Activated CD8-positive, alpha-beta memory T cell treated with anti-CD3 and anti-CD28 coated beads, Interleukin-2, amount 50 U/mL, for 1 hour (primary cell): Measurements from ENCODE around the gene LRMDA.

Experiments
- DNase-seq: peaks from one replicate; pipeline ENCODE4 v3.0.0-alpha.2; 2020; ENCODE audit errors: extremely low read depth

Gene LRMDA

GRCh38 chr10:76169246-76169645, 737.8 kb downstream of the LRMDA start:
- no peak for DNase-seq

DNA sequence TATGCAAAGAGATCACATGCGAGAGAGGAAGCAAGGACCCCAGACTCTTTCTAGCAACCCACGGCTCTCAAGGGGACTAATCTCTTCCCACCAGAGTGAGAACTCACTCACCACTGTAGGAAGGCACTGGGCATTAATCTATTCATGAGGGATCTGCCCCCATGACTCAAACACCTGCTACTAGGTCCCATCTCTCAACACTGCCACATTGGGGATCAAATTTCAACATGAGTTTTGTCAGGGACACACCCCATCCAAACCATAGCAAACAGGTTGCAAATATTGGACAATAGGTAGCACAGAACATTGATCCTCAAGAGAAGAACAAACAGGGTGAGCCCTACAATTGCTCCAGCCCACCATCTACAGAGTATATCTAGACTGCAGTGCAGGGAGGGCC, 740.6 kb downstream of the LRMDA start:
- no peak for DNase-seq

DNA sequence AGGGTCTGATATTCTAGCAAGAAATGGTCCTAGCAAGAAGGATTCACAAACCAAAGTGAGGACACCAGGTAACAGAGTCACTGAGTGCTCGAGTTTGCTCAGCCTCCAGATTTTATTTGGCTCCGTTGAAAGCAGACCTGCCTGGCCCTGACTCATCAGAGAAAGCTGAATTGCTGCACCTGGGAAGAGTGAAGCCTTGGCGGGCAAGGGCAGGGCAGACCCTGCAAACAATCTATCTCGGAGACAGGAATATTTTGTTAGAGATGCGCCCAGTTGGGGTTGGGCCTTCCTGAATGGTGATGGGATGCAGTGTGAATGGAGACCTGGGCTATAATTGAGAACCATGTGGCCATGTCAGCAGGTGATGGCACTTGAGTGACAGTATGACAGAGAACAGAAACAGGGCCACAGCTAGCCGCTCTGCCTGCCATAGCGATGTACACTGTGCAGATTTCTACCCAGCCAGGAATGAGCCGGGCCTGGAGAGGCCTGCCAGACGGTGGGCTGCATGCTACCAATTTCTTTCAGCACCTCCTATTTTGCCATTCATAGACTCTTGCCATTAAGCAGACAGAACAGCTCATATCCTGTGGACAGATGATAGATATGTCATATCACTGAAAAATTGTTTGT, 744.2 kb downstream of the LRMDA start:
- no peak for DNase-seq

GRCh38 chr10:76176166-76176550, 744.7 kb downstream of the LRMDA start:
- no peak for DNase-seq

DNA sequence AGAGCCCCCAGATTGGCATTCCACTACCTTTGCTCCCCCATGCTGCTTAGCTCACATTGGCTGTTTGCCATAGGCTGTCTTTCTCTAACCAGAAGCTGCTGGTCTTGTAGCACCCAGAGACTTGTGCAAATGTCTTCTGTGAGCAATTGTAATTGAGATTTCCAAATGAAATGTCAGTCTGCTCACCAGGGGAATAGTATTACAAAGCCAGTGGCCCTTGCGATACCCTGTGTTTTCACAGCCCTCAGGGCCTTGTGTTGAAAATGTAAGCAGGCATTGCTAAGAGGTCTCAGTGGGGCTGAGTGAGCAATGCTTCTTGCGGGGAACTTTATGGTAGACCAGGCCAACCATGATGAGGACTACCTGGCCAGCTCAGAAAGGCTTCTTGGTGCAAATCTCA, 746.5 kb downstream of the LRMDA start:
- DNase-seq, result no peak

DNA sequence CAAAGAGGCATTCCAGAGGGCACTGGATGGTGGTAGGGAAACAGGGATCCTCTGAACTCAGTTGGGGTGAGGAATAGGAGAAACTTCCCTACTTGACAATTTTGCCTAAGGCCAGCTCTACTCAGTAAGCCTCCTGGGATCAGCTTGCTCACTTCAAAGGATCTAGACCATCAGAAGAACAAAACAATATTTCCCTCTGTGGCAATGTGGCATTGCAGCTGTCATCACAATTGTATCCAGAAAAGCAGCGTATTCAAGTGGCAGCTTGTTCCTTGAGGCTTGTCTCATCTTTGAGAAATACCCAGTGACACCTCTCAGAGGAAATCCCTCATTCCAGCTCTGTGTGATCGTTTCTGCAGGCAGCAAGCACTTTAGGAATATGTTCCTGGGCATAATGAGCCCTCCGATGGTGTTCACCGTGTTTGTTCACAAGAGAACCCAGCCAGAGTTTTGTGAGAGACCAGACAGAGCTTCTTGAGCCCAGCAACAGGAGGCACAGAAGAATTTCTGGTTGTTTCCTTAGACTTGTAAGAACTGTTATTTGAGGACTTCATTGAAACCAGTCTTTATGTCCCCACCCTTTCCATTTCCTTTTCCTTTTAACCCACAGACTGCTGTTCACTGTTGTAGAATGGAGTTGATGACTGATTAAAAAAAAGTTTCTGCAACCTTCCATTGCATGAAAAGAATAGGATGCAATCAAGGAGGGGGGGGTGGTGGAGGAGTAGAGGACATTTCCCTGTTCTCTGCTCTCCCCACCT, 747.3 kb downstream of the LRMDA start:
- DNase-seq, result no peak

GRCh38 chr10:76179806-76180205, 748.4 kb downstream of the LRMDA start:
- no peak for DNase-seq

- DNase-seq, result no peak
Measured at GRCh38 chr10:76184647-76185046, 753.2 kb downstream of the LRMDA start.

- DNase-seq, result no peak
Measured at GRCh38 chr10:76185471-76186301, 754.3 kb downstream of the LRMDA start.

DNA sequence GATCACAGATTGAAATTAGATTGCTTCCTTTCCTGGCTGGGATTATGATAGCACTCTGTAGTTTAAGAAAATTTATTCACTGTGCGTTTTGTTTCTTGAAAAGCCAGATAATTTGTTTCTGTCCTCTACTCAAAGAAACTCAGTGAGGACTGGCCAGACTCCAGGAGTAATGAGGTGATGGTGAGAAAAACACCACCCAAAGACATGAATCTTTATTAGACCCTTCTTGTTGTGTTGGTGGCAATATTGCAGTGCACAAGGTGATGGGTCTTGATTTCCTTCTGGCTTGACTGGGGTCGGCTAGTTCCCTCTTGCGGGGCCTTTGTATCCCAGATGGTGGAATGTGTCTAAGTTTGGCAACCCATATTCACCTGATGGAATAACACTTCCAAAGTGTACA, 756.8 kb downstream of the LRMDA start:
- DNase-seq, result no peak

DNA sequence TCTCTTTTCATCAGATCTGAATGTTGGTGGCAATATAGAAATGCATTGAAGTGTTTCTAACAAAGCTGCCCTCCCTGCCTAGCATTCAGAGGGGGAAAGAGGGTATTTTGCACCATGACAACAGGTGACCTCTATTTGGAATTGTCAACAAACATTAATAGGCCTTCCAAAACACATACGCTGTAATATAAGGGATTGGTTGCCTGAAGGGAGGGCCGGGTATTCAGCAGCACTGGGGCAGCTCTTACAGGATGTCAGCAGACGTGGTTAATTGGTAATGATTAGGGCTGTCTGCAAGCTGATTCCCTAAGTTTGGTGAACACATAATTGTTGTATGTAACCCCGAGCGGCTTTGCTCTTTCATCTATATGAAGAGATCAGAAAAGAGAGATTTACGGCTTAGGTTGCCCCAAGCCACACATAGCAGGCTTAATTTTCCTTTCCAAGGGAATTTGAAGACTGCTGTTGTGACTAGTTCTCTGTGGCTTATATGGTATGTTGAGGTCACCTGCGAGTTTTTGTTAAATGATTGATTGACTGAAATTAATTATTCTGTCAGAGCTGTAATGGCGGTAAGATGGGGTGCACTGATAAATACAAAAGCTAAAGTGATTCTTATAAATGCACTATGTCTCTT, 759.3 kb downstream of the LRMDA start:
- DNase-seq, result no peak

- DNase-seq, result no peak
Measured at GRCh38 chr10:76191336-76191735, 759.9 kb downstream of the LRMDA start.

GRCh38 chr10:76192151-76192550, 760.7 kb downstream of the LRMDA start:
- no peak for DNase-seq

DNA sequence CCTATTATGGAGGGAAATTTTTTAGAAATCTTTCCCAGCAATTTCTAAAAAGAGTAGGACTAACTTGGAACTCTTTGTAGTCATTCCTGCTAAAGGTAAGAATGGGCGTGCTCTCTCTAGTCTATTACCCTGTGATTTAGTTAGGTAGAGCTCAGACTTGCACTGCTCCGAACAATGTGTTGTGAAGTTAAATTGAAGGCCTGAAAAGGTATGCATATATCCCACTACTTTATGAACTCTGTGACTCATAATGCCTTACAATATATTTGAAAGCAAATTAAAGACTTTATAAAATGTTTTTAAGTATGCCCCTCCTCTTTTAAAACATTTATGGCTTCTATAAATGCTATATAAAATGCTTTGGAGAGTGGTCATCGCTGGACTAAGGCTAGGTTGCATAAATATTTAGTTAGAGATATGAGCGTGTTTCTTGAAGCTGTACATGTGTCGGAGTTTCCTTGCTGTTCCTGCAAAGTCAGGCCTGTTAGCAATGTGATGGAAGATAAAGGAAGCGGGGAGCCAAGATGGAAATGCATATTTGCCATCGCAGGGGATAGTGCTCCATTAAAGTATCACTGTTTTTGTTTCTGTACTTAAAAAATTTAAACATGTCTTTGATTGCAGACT, 761.4 kb downstream of the LRMDA start:
- no peak for DNase-seq

- DNase-seq, result no peak
Measured at GRCh38 chr10:76195654-76196390, 764.4 kb downstream of the LRMDA start.

GRCh38 chr10:76197293-76197692, 765.9 kb downstream of the LRMDA start:
- no peak for DNase-seq

GRCh38 chr10:76198287-76199035, 767.0 kb downstream of the LRMDA start:
- no peak for DNase-seq

GRCh38 chr10:76201962-76202361, 770.5 kb downstream of the LRMDA start:
- DNase-seq, result no peak

DNA sequence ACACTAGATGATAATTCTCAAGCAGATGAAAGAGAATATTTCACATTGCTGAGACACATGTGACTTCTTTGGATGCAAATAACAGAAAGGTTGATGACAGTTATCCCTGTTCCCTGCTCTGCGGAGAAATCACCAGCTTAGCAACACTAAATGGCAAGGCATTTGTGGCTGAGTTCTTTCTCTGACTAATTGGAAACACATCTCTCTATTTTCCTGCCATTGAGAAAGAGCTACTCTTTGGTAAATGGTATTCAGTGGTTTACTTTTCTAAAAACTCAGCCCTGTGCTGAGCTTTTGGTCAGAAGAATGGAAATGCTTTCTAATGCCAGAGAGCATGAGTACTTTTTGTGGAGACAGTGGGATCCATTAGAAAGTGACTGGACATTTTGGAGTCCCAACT, 771.4 kb downstream of the LRMDA start:
- no peak for DNase-seq

DNA sequence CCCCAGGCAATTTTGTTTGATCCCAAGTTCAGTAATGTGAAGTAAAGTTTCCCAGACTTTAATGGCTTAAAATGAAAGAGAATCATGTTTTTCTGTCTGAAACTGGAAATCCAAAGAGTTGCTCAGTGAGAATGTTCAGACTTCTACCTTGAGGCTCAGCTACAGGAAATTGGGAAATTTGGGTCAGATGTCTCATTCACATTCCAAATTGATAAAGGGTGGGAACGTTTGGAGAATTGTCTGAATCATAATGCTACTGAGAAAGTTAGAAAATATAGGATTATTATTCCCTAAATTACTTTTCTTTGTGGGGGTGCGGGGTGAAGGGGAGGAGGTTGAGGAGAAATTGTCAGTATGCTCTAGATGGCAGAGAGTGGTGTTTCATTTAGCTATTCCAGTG, 773.9 kb downstream of the LRMDA start:
- no peak for DNase-seq
